HCT116 (cell line): ENCODE measurements around the gene RFX2. TPM values are rescaled to one million over a fixed set of nuclear protein-coding genes. Genes with fewer than 3 reads are reported as not detected.

Experiments
- ATAC-seq: fragments of 200-7000 bp; cut with Tn5 transposase; 2 replicates; pipeline ENCODE4 v1.9.1; 2020; ENCODE audit warnings: mild to moderate bottlenecking, moderate library complexity
- BruUV-seq: library from RNA; stranded (reverse); fragments of 400-500 nt; replicated peaks from 2 replicates; lab custom pipeline; 2021; lab: Mats Ljungman, UMichigan
- CTCF ChIA-PET: fragments of 300-600 bp; sonication (Branson Sonifier 250); formaldehyde crosslinking; loops from one replicate; lab custom pipeline; 2021; ENCODE audit warnings: antibody characterized with exemption; lab: Charles Lee
- POLR2A ChIA-PET: fragments of 300-600, 350-600 bp; sonication (Branson Sonifier 250); formaldehyde crosslinking; loops from one replicate; lab custom pipeline; 2021; ENCODE audit warnings: antibody characterized with exemption; lab: Charles Lee
- RAD21 ChIA-PET, 2 experiments: fragments of 300-600 bp; sonication (Branson Sonifier 250); formaldehyde crosslinking; loops; one replicate each; lab custom pipeline; 2023; ENCODE audit warnings: low total read pairs in 2 of 2; ENCODE audit not compliant: uncharacterized antibody in 2 of 2, unreplicated experiment in 2 of 2, low non-redundant PET in 1 of 2; lab: Charles Lee
- DNase-seq: peaks from one replicate; pipeline ENCODE4 v3.0.0-alpha.2; 2010; ENCODE audit warnings: low read depth, low spot score
- H2AFZ ChIP-seq: fragments of 200-600 bp; shearing (Covaris generic), sonication (generic); 2 replicates; pipeline ENCODE4 v1.6.1; 2017; ENCODE audit warnings: low read depth, mixed run types, mixed read lengths, antibody characterized with exemption, low read length; ENCODE audit not compliant: poor library complexity, severe bottlenecking
- H3K27ac ChIP-seq: 2 replicates; pipeline ENCODE4 v1.5.1; 2012; ENCODE audit warnings: low read depth, low read length
- H3K27me3 ChIP-seq: fragments of 200-600 bp; sonication (generic); 2 replicates; pipeline ENCODE4 v1.6.1; 2016; ENCODE audit warnings: mixed run types, low read length, mixed read lengths; ENCODE audit not compliant: insufficient read depth
- H3K36me3 ChIP-seq, 2 experiments: fragments of 200-500 bp in 1 of 2; fragments of 200-600 bp in 1 of 2; sonication (Bioruptor generic) in 1 of 2; sonication (generic) in 1 of 2; 2 replicates each; pipeline versions ENCODE4 v1.5.1 to v1.6.1; 2014 to 2016; ENCODE audit warnings: low read length in 2 of 2, inconsistent platforms in 1 of 2, mixed read lengths in 1 of 2, mixed run types in 1 of 2; ENCODE audit not compliant: insufficient read depth in 2 of 2, control insufficient read depth in 1 of 2
- H3K4me1 ChIP-seq, 2 experiments: fragments of 200-600 bp in 1 of 2; sonication (generic) in 1 of 2; 2 replicates each; pipeline versions ENCODE4 v1.5.1 to v1.6.1; 2012 to 2017; ENCODE audit warnings: low read length in 2 of 2, inconsistent platforms in 1 of 2, mild to moderate bottlenecking in 1 of 2, mixed read lengths in 1 of 2, mixed run types in 1 of 2, moderate library complexity in 1 of 2; ENCODE audit not compliant: insufficient read depth in 2 of 2, control insufficient read depth in 1 of 2
- H3K4me2 ChIP-seq: fragments of 200-600 bp; sonication (generic); 2 replicates; pipeline ENCODE4 v1.6.1; 2017; ENCODE audit warnings: mixed run types, low read length, mixed read lengths
- H3K4me3 ChIP-seq, 2 experiments: fragments of 200-600 bp in 1 of 2; sonication (generic) in 1 of 2; replicated peaks in 1 of 2; 2 replicates each; pipeline ENCODE4 v1.5.1; 2011 to 2016; ENCODE audit warnings: low read length in 2 of 2, control low read depth in 1 of 2, low read depth in 1 of 2, mild to moderate bottlenecking in 1 of 2, mixed read lengths in 1 of 2, mixed run types in 1 of 2
- H3K79me2 ChIP-seq: fragments of 200-600 bp; sonication (generic); 2 replicates; pipeline ENCODE4 v1.6.1; 2017; ENCODE audit warnings: mild to moderate bottlenecking, mixed run types, low read length, moderate library complexity, mixed read lengths; ENCODE audit not compliant: insufficient read depth
- H3K9ac ChIP-seq: fragments of 200-600 bp; sonication (generic); 2 replicates; pipeline ENCODE4 v1.6.1; 2016; ENCODE audit warnings: low read length, mixed read lengths
- H3K9me2 ChIP-seq: fragments of 200-600 bp; sonication (generic), shearing (Covaris generic); 2 replicates; pipeline ENCODE4 v1.6.1; 2017; ENCODE audit warnings: mixed run types, mild to moderate bottlenecking, moderate library complexity; ENCODE audit not compliant: insufficient read depth
- H3K9me3 ChIP-seq, 2 experiments: fragments of 200-500 bp in 1 of 2; fragments of 200-600 bp in 1 of 2; sonication (Bioruptor generic) in 1 of 2; sonication (generic) in 1 of 2; 2 replicates each; pipeline ENCODE4 v1.6.1; 2014 to 2017; ENCODE audit warnings: low read length in 2 of 2, mixed read lengths in 2 of 2, inconsistent platforms in 1 of 2, low read depth in 1 of 2, mild to moderate bottlenecking in 1 of 2, mixed run types in 1 of 2, moderate library complexity in 1 of 2; ENCODE audit not compliant: control insufficient read depth in 1 of 2, insufficient read depth in 1 of 2
- H4K20me1 ChIP-seq: fragments of 200-600 bp; sonication (generic), shearing (Covaris generic); 2 replicates; pipeline ENCODE4 v1.6.1; 2017; ENCODE audit warnings: mixed run types, mild to moderate bottlenecking, moderate library complexity; ENCODE audit not compliant: insufficient read depth
- CBX3 ChIP-seq: IDR thresholded peaks from 2 replicates; pipeline ENCODE4 v1.6.1; 2012; ENCODE audit warnings: low read depth
- CEBPB ChIP-seq: IDR thresholded peaks from 2 replicates; pipeline ENCODE4 v1.6.1; 2012; ENCODE audit warnings: low read depth
- ELF1 ChIP-seq: IDR thresholded peaks from 2 replicates; pipeline ENCODE4 v1.6.1; 2012; ENCODE audit warnings: low read depth, borderline replicate concordance
- EZH2phosphoT487 ChIP-seq: fragments of 200-600 bp; IDR thresholded peaks from 2 replicates; pipeline ENCODE4 v1.6.1; 2018; ENCODE audit warnings: antibody characterized with exemption, borderline replicate concordance
- FOSL1 ChIP-seq: IDR thresholded peaks from 2 replicates; pipeline ENCODE4 v1.6.1; 2012; ENCODE audit warnings: low read depth
- JUND ChIP-seq: IDR thresholded peaks from 2 replicates; pipeline ENCODE4 v1.6.1; 2012
- MAX ChIP-seq: IDR thresholded peaks from 2 replicates; pipeline ENCODE4 v1.6.1; 2012
- POLR2AphosphoS5 ChIP-seq: IDR thresholded peaks from 2 replicates; pipeline ENCODE4 v1.6.1; 2011; ENCODE audit warnings: mild to moderate bottlenecking, low read depth, low read length, moderate library complexity
- RAD21 ChIP-seq: IDR thresholded peaks from 2 replicates; pipeline ENCODE4 v1.6.1; 2012; ENCODE audit warnings: low read depth, mild to moderate bottlenecking
- REST ChIP-seq: IDR thresholded peaks from 2 replicates; pipeline ENCODE4 v1.6.1; 2012; ENCODE audit warnings: low read depth
- SP1 ChIP-seq: IDR thresholded peaks from 2 replicates; pipeline ENCODE4 v1.6.1; 2012; ENCODE audit warnings: low read depth
- SRF ChIP-seq: IDR thresholded peaks from 2 replicates; pipeline ENCODE4 v1.6.1; 2012; ENCODE audit warnings: low read depth
- TCF7L2 ChIP-seq: IDR thresholded peaks from 2 replicates; pipeline ENCODE4 v1.7.0; 2011; ENCODE audit warnings: borderline replicate concordance, inconsistent platforms; ENCODE audit not compliant: insufficient read depth, insufficient read length; ENCODE audit errors: extremely low read depth
- intact Hi-C: fragments of 100-400 bp; cut with micrococcal nuclease; formaldehyde crosslinking; loops from 2 replicates; pipeline ENCODE4 v1.10.0; 2022
- total RNA-seq: library from RNA; stranded (reverse); gene quantifications from one replicate; pipeline ENCODE4 v1.2.1, GENCODE V29; 2021; ENCODE audit not compliant: unreplicated experiment

RFX2 gene
- total RNA-seq, 1 experiment from 2014 or later, result 13.7 TPM

GRCh38 chr19:5954293-5954692 is 156.0 kb downstream of the RFX2 start:
- Histone ChIP-seq H3K9me3 (no peaks in the 10 kb centered on the region), H3K4me3 (no peak overlapping the region), H3K9me2 (no peaks in the 10 kb centered on the region), H4K20me1 (peaks cover 15% of the 10 kb centered on the region; the same call in 1 of the 2 replicates), H3K79me2 (peaks cover 98% of the 10 kb centered on the region), H3K36me3 (peaks cover 0 to 14% of the 10 kb centered on the region in 2 experiments; a peak in 1 of 4 replicates), H3K4me1 (0 out of 4 replicates have a peak, but pooled peaks cover 0 to 2% of the 10 kb centered on the region in 2 experiments), H2AFZ (no peak overlapping the region), H3K27me3 (no peaks in the 10 kb centered on the region), H3K9ac (no peak overlapping the region), H3K27ac (no peak overlapping the region), H3K4me2 (no peak overlapping the region)
- no peak for DNase-seq
- TF ChIP-seq CEBPB (no peak), TCF7L2 (no peak), SRF (no peak), SP1 (no peak), FOSL1 (no peak), REST (no peak), JUND (no peak), RAD21 (no peak), ELF1 (no peak), POLR2AphosphoS5 (no peak), EZH2phosphoT487 (no peak), MAX (no peak), CBX3 (no peak)
- ATAC-seq, result no peak
- ChIA-PET POLR2A (no interaction called here), RAD21 (no interaction called here), CTCF (no interaction called here)
- intact Hi-C loops, result no loop called here
- BruUV-seq, result no TSS peak
